ENCODE measurements around the gene RAB17. TPM values are rescaled to one million over a fixed set of nuclear protein-coding genes. Genes with fewer than 3 reads are reported as not detected.
A peak's percentile ranks its signal among the peaks of the same experiment; 100 is the strongest.
"Not testable (repeated sequence)": the region's sequence is repeated elsewhere in the genome, so short reads cannot be mapped to it uniquely, and the experiment has no call there.

The RAB17 gene
- total RNA-seq, 1 donor from 2014 or later, result 10.9 TPM

DNA sequence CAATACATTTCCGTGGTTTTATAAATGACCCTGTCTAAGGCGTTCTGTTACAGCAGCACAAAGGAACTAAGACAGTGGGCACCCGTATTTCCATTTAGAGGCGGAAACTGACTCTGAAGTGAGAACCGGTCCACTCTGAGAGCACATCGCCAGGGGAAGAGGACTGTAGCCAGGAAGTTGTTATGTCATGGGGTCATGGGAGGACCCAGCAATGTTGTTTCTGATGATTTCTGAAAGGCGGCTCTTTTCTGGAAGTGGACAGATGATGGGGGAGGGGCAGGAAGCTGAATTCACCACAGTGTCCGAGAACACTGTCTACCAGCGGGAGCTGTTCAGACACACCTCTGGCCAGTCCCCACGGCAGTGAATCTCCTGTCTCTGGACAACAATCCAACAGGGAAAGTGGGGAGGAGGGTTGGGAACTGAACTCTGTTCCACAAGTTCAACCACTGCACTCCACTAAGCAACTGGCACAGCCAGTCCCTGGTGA lies 34.7 kb upstream of the RAB17 start:
- peak; percentile 15 to 42 for DNase-seq (ENCODE audit: low read depth in 2 of 2)

- DNase-seq (ENCODE audit: low read depth in 2 of 2), result no peak
These were observed 34.0 kb upstream of the RAB17 start for GRCh38 chr2:237624565-237624964.

GRCh38 chr2:237623428-237624403 lies 33.2 kb upstream of the RAB17 start:
- no peak for DNase-seq (ENCODE audit: low read depth in 2 of 2)

DNA sequence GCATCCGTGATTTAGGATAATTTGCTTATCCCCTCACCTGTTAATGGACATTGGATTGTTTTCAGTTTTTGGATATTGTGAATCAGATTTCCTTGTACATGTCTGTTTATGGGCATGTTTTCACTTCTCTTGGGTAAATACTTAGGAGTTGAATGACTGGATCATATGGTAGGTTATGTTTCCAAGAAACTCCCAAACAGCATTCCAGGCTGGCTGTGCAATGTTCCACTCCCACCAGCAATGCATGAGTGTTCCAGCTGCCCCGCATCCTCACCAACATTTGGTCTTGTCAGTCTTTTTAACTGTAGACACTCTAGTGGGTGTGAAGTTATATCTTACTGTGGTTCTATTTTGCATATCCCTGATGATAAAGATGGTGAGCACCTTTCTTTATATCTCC lies 27.9 kb upstream of the RAB17 start:
- no peak for DNase-seq (ENCODE audit: low read depth in 2 of 2)

- peak; percentile 42 to 55 for DNase-seq (ENCODE audit: low read depth in 2 of 2)
These were observed 27.1 kb upstream of the RAB17 start for GRCh38 chr2:237617587-237617982.

GRCh38 chr2:237616734-237617586 lies 26.4 kb upstream of the RAB17 start:
- peak; percentile 87 to 89 for DNase-seq (ENCODE audit: low read depth in 2 of 2)

- no peak for DNase-seq (ENCODE audit: low read depth in 2 of 2)
These were observed 25.8 kb upstream of the RAB17 start for GRCh38 chr2:237616373-237616733.

DNA sequence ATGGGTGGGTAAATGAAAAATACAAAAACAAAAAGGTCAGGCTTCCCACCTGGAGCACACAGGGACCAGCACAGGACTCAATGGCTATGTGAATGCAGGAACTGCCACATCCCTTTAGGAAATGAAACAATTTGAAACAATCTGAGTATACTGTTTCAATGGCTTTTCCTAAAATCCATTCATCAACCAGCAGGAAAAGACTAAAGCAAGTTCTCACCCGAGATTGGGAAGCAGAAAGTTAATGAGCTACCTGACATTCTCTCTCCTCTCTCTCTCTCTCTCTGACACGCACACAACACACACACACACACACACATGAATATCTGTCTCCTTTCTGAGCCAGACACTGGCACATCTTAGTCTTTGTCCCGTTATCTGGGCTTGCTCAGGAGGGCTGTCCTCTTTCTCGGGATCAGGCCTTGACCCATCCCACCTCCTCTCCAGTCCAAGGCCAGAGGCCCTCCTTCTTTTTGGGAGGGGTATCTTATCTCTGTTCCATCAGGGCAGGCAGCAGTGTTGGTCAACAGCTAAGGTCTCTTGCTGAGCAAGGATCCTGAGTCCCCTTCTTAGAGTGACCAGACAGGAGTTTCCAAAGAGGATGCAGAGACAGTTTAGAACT lies 25.2 kb upstream of the RAB17 start:
- DNase-seq (ENCODE audit: low read depth in 2 of 2), result peak; percentile 42 to 73

- DNase-seq (ENCODE audit: low read depth in 2 of 2), result peak in 1 of 2 donors; percentile 97
These were observed 23.7 kb upstream of the RAB17 start for GRCh38 chr2:237614151-237614720.

- no peak for DNase-seq (ENCODE audit: low read depth in 2 of 2)
These were observed 23.1 kb upstream of the RAB17 start for GRCh38 chr2:237613679-237614078.

DNA sequence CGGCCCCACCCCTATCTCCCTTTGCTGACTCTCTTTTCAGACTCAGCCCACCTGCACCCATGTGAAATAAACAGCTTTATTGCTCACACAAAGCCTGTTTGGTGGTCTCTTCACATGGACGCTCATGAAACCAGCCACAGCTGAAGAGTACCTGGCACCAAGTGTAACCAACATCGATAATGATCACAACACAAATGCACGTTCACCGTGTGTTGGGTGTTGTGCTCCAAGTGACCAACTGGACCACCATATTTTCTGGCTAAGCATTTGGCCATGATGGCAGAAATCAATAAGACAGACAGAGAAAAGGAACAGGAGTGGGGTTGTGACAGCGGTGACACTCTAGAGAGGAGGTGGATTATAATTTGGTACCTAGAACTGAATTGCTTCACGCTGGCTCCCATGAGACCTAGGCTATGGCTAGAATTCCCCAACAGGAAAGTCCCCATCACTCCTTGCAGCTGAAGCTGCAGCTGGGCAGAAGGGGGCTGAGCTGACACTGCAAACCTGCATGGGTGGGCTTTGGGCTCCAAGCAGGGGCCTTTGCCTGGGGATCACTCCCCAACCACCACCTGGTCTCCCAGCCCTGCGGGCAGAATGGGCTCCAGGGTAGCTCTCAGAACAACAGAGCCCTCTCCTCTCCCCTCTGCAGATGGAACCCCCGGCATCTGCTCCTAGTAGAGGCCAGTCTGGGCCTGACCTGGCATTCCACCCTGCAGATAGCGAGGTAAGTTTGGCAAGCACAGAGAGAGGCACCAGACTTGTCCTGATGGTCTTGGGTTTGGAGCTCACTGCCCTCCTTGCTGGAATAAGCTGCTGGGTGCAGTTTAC lies 22.2 kb upstream of the RAB17 start:
- no peak for DNase-seq (ENCODE audit: low read depth in 2 of 2)

DNA sequence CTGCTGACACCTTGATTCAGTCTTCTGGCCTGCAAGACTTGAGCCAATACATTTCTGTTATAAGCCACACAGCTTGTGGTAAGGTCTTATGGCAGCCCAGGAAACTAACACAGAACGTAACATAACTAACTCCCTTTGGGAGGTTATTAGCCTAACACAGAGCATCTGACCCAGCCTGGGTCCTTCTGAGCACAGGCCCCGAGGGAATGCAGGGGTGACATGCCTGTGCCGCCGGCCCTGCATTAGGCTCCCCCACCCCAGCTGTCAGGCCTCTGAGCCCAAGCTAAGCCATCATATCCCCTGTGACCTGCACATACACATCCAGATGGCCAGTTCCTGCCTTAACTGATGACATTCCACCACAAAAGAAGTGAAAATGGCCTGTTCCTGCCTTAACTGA lies 16.0 kb upstream of the RAB17 start:
- not testable (repeated sequence) for DNase-seq (ENCODE audit: low read depth in 2 of 2)

- peak; percentile 64 to 78 for DNase-seq (ENCODE audit: low read depth in 2 of 2)
These were observed 14.4 kb upstream of the RAB17 start for GRCh38 chr2:237604960-237605359.

GRCh38 chr2:237604391-237604790 lies 13.9 kb upstream of the RAB17 start:
- no peak for DNase-seq (ENCODE audit: low read depth in 2 of 2)

DNA sequence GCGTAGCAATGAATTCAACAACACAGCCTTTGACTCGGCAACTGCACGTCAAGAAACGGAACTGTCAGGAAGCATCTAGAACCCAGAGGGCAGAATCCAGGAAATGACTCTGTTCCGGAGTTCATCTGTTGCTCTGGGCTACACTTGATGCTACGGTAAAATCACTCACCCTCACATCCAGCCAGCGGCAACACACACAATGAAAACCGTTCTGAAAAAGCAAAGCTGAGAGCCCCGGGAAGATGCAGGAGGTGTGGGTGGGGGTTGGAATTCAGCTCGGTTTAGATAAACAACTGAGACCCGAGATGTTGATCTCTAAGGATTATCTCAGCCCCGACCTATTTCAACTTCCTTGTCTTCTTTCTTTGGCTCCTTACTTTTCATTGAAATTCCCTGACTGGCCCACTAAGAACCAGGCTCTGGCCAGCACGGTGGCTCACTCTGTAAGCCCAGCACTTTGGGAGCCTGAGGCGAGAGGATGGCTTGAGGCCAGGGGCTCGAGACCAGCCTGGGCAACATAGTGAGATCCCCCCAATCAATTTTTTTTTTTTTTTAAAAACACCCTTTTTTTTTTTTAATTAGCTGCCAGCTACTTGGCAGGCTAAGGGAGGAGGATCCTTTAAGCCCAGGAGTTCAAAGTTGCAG lies 13.3 kb upstream of the RAB17 start:
- DNase-seq (ENCODE audit: low read depth in 2 of 2), result peak; percentile 97 to 98

DNA sequence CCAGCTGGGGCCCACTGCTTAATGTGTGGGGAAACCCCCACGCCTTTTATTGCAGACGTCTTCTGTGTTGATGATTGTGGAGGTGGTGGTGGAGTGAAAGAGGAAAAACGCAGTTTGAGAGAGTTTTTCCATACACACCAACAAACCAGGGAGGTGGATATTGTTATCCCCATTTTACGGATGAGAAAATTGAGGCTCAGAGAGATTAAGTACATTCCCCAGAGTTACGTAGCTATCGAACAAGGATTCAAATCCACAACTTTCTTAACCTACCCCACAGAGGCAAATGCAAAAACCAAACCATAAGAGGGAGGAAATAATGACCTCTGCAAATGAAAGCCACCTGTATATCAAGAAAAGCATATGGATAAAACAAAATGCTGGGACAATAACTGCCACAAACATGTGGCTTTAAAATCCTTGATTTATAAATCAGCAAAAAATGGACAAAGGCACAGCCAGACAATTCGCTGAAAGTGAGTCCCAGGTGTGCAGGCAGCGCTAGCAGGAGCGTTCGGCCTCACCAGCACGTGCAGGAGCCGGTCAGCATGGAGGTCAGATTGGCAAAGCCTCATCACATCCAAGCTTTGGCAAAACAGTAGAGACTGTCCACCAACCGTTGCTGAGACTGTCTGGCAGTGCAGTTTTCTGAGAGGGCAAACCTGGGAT lies 12.6 kb upstream of the RAB17 start:
- DNase-seq (ENCODE audit: low read depth in 2 of 2), result no peak

DNA sequence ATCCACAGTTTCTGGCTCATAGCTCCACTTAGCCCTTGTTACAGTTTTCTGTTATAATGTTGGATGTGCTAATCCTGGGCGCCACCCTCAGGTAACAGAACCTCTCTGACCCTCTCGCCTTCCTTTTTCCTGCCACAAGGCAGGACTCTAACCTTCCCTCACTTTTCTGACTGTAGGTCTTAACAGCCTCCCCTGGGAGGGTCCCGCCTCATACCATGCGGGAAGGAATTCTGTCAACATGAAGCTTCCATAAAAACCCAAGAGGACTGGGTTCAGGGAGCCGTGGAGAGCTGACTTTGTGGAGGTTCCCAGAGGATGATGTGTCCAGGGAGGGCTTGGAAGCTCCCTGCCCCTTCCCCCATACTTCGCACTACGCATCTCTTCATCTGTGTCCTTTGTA lies 11.9 kb upstream of the RAB17 start:
- DNase-seq (ENCODE audit: low read depth in 2 of 2), result no peak

- DNase-seq (ENCODE audit: low read depth in 2 of 2), result peak in 1 of 2 donors; percentile 61
These were observed 11.1 kb upstream of the RAB17 start for GRCh38 chr2:237601453-237602116.
